ENCODE data around the gene ZNF107.
"Not testable (repeated sequence)": the region's sequence is repeated elsewhere in the genome, so short reads cannot be mapped to it uniquely, and the experiment has no call there.

Gene ZNF107

DNA sequence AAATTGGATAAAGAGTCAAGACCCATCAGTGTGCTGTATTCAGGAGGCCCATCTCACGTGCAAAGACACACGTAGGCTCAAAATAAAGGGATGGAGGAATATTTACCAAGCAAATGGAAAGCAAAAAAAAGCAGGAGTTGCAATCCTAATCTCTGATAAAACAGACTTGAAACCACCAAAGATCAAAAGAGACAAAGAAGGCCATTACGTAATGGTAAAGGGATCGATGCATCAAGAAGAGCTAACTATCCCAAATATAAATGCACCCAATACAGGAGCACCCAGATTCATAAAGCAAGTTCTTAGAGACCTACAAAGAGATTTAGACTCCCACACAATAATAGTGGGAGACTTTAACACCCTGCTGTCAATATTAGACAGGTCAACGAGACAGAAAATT is 3.8 kb upstream of the ZNF107 start:
- H3K23ac ChIP-seq (ENCODE audit: low read length); H3K79me1 ChIP-seq (ENCODE audit: low read length); H3K56ac ChIP-seq (ENCODE audit: low read length); H2AK5ac ChIP-seq (ENCODE audit: low read length); H2BK5ac ChIP-seq (ENCODE audit: low read length); H3K18ac ChIP-seq (ENCODE audit: low read length); H4K5ac ChIP-seq (ENCODE audit: low read length); H3K4me1 ChIP-seq (ENCODE audit: control insufficient read depth, low read depth, low read length); H3K4me2 ChIP-seq (ENCODE audit: low read length); H3K4ac ChIP-seq (ENCODE audit: low read depth, low read length); H4K8ac ChIP-seq (ENCODE audit: low read depth, low read length); H3K27ac ChIP-seq (ENCODE audit: low read depth, low read length); H3K27me3 ChIP-seq (ENCODE audit: insufficient read depth, low read length, poor library complexity); DNase-seq; H3K36me3 ChIP-seq (ENCODE audit: control insufficient read depth, insufficient read depth, low read length); H3K4me3 ChIP-seq (ENCODE audit: low read length); H3K9ac ChIP-seq (ENCODE audit: low read length); H3K79me2 ChIP-seq (ENCODE audit: control insufficient read depth, insufficient read depth, low read length); H2BK15ac ChIP-seq (replicated peaks; ENCODE audit: low read depth); H2BK120ac ChIP-seq (ENCODE audit: low read depth, low read length): not testable (repeated sequence)
- WGBS (ENCODE audit: extremely low coverage, insufficient coverage, low lambda C conversion rate) = no CpG with 5 or more reads among the region's 5 CpGs

DNA sequence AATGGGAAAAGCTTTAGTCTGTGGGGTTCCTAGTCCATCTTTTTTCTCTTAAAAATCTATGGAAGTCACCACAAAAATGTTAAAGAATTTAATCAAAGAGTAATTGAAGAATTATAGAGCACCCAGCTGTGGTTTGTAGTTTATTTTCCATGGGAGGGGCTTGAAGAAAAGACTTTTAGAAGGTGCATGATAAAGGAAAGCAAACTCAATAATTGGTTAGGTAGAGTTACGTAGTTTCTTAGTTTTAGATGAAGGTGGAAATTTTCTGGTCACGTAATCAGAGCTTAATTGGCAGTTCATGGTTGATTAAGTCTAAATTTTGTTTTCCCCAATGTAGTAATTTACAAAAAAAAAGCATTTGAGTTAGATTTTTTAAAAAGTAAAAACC is 724 bp downstream of the ZNF107 start:
- no peak overlapping the region for H3K23ac ChIP-seq (ENCODE audit: low read length)

DNA sequence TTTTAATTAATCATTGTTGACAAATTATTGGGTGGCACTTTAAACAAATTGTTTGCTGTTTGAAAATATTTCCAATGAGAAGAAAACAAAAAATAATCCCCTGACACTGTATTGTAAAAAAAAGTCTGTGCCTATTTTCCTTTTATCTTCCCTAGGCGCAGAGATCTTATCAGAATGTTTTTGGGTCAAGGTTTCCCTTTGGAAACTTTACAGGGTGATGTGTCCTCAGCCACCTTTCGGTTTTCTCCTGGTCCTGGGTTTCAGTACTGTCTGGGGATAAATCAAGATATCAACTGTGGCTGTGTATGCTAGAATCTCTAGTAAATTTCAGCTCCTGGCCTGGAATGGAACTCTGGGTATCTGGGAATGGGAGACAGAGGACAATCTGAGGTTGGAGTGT is 1.4 kb downstream of the ZNF107 start:
- H4K8ac ChIP-seq (ENCODE audit: low read depth, low read length) = no peak overlapping the region
- H4K5ac ChIP-seq (ENCODE audit: low read length) = no peak overlapping the region
- no CpG with 5 or more reads among the region's 2 CpGs for WGBS (ENCODE audit: extremely low coverage, insufficient coverage, low lambda C conversion rate)
- no peak overlapping the region for H2AK5ac ChIP-seq (ENCODE audit: low read length)
- DNase-seq = peak; percentile 4
- no peak overlapping the region for H3K23ac ChIP-seq (ENCODE audit: low read length)
- H3K4ac ChIP-seq (ENCODE audit: low read depth, low read length) = no peak overlapping the region
- H3K27ac ChIP-seq (ENCODE audit: low read depth, low read length) = no peak overlapping the region
- peaks cover 5% of the 10 kb centered on the region for H3K79me1 ChIP-seq (ENCODE audit: low read length)
- H3K4me2 ChIP-seq (ENCODE audit: low read length) = no peak overlapping the region
- H3K36me3 ChIP-seq (ENCODE audit: control insufficient read depth, insufficient read depth, low read length) = no peaks in the 10 kb centered on the region
- H2BK5ac ChIP-seq (ENCODE audit: low read length) = no peak overlapping the region
- peaks cover 20% of the 10 kb centered on the region for H3K79me2 ChIP-seq (ENCODE audit: control insufficient read depth, insufficient read depth, low read length)
- peaks cover 2% of the 10 kb centered on the region for H3K4me1 ChIP-seq (ENCODE audit: control insufficient read depth, low read depth, low read length)
- H3K4me3 ChIP-seq (ENCODE audit: low read length) = no peak overlapping the region
- H2BK15ac ChIP-seq (replicated peaks; ENCODE audit: low read depth) = no peak overlapping the region
- no peak overlapping the region for H2BK120ac ChIP-seq (ENCODE audit: low read depth, low read length)
- no peak overlapping the region for H3K18ac ChIP-seq (ENCODE audit: low read length)
- no peaks in the 10 kb centered on the region for H3K27me3 ChIP-seq (ENCODE audit: insufficient read depth, low read length, poor library complexity)
- H3K56ac ChIP-seq (ENCODE audit: low read length) = no peak overlapping the region
- H3K9ac ChIP-seq (ENCODE audit: low read length) = no peak overlapping the region

More for the DNA sequence above, 724 bp downstream of the ZNF107 start:
- Histone ChIP-seq H3K27ac (ENCODE audit: low read depth, low read length) (no peak overlapping the region), H3K4me3 (ENCODE audit: low read length) (peak overlapping the region; percentile 85), H3K27me3 (ENCODE audit: insufficient read depth, low read length, poor library complexity) (no peaks in the 10 kb centered on the region), H3K79me2 (ENCODE audit: control insufficient read depth, insufficient read depth, low read length) (peaks cover 20% of the 10 kb centered on the region), H3K4ac (ENCODE audit: low read depth, low read length) (no peak overlapping the region), H3K9ac (ENCODE audit: low read length) (peak overlapping the region; percentile 94), H3K4me2 (ENCODE audit: low read length) (peak overlapping the region; percentile 56), H4K8ac (ENCODE audit: low read depth, low read length) (no peak overlapping the region), H3K18ac (ENCODE audit: low read length) (peak overlapping the region; percentile 4), H4K5ac (ENCODE audit: low read length) (no peak overlapping the region), H3K56ac (ENCODE audit: low read length) (peak overlapping the region; percentile 92), H2BK120ac (ENCODE audit: low read depth, low read length) (no peak overlapping the region), H3K4me1 (ENCODE audit: control insufficient read depth, low read depth, low read length) (peaks cover 2% of the 10 kb centered on the region), H2BK5ac (ENCODE audit: low read length) (no peak overlapping the region), H3K79me1 (ENCODE audit: low read length) (peaks cover 5% of the 10 kb centered on the region), H2AK5ac (ENCODE audit: low read length) (no peak overlapping the region), H3K36me3 (ENCODE audit: control insufficient read depth, insufficient read depth, low read length) (no peaks in the 10 kb centered on the region), H2BK15ac (replicated peaks; ENCODE audit: low read depth) (no peak overlapping the region)
- no CpG with 5 or more reads among the region's 2 CpGs for WGBS (ENCODE audit: extremely low coverage, insufficient coverage, low lambda C conversion rate)
- no peak for DNase-seq

DNA sequence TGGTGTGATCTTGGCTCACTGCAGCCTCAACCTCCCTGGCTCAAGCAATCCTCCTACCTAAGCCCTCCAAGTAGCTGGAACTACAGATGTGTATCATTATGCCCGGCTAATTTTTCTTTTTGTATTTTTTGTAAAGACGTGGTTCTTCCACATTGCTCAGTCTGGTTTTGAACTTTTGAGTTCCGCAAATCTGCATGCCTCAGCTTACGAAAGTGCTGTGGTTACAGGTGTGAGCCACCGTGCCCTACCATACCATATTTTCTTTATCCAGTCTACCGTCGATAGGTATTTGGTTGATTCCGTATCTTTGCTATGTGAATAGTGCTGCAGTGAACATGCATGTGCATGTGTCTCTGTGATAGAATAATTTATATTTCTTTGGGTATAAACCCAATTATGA is 6.5 kb downstream of the ZNF107 start:
- H3K36me3 ChIP-seq (ENCODE audit: control insufficient read depth, insufficient read depth, low read length) = no peaks in the 10 kb centered on the region
- WGBS (ENCODE audit: extremely low coverage, insufficient coverage, low lambda C conversion rate) = no CpG with 5 or more reads among the region's 8 CpGs
- H3K27ac ChIP-seq (ENCODE audit: low read depth, low read length) = no peak overlapping the region
- peaks cover 8% of the 10 kb centered on the region for H3K79me1 ChIP-seq (ENCODE audit: low read length)
- H3K79me2 ChIP-seq (ENCODE audit: control insufficient read depth, insufficient read depth, low read length) = peaks cover 36% of the 10 kb centered on the region
- no peak overlapping the region for H3K4ac ChIP-seq (ENCODE audit: low read depth, low read length)
- no peak overlapping the region for H3K18ac ChIP-seq (ENCODE audit: low read length)
- H2AK5ac ChIP-seq (ENCODE audit: low read length) = no peak overlapping the region
- no peak overlapping the region for H2BK120ac ChIP-seq (ENCODE audit: low read depth, low read length)
- no peak overlapping the region for H3K9ac ChIP-seq (ENCODE audit: low read length)
- H3K23ac ChIP-seq (ENCODE audit: low read length) = no peak overlapping the region
- no peak overlapping the region for H2BK15ac ChIP-seq (replicated peaks; ENCODE audit: low read depth)
- peaks cover 2% of the 10 kb centered on the region for H3K4me1 ChIP-seq (ENCODE audit: control insufficient read depth, low read depth, low read length)
- H4K5ac ChIP-seq (ENCODE audit: low read length) = no peak overlapping the region
- no peak overlapping the region for H3K4me3 ChIP-seq (ENCODE audit: low read length)
- H3K56ac ChIP-seq (ENCODE audit: low read length) = no peak overlapping the region
- H3K4me2 ChIP-seq (ENCODE audit: low read length) = no peak overlapping the region
- H2BK5ac ChIP-seq (ENCODE audit: low read length) = no peak overlapping the region
- no peaks in the 10 kb centered on the region for H3K27me3 ChIP-seq (ENCODE audit: insufficient read depth, low read length, poor library complexity)
- no peak for DNase-seq
- H4K8ac ChIP-seq (ENCODE audit: low read depth, low read length) = no peak overlapping the region

DNA sequence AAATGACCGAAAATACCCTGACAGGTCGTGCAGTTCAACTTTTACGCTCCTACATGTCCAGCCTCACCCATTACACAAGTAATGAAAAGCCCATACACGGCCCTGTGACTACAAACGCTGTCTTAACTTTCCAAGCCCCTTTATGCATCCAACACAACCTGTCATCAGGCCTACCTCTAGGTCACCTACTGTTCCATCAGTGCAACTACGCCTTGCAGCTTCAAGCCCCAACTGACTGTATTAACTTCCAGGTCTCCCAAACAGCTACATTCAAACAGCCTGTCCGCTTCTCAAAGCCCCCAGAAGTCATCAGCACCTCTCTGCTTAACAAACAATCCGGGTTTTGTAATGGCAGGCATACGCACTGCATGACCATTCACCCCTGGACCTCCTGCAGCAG is 19.2 kb downstream of the ZNF107 start:
- H2AK5ac ChIP-seq (ENCODE audit: low read length) = no peak overlapping the region
- H3K27me3 ChIP-seq (ENCODE audit: insufficient read depth, low read length, poor library complexity) = no peaks in the 10 kb centered on the region
- H3K27ac ChIP-seq (ENCODE audit: low read depth, low read length) = no peak overlapping the region
- H4K5ac ChIP-seq (ENCODE audit: low read length) = no peak overlapping the region
- H3K36me3 ChIP-seq (ENCODE audit: control insufficient read depth, insufficient read depth, low read length) = peaks cover 4% of the 10 kb centered on the region
- no peak overlapping the region for H3K4me2 ChIP-seq (ENCODE audit: low read length)
- no CpG with 5 or more reads among the region's 9 CpGs for WGBS (ENCODE audit: extremely low coverage, insufficient coverage, low lambda C conversion rate)
- no peak overlapping the region for H3K56ac ChIP-seq (ENCODE audit: low read length)
- no peak overlapping the region for H3K4me3 ChIP-seq (ENCODE audit: low read length)
- H4K8ac ChIP-seq (ENCODE audit: low read depth, low read length) = no peak overlapping the region
- H3K4ac ChIP-seq (ENCODE audit: low read depth, low read length) = no peak overlapping the region
- H2BK120ac ChIP-seq (ENCODE audit: low read depth, low read length) = no peak overlapping the region
- no peaks in the 10 kb centered on the region for H3K79me2 ChIP-seq (ENCODE audit: control insufficient read depth, insufficient read depth, low read length)
- H3K23ac ChIP-seq (ENCODE audit: low read length) = no peak overlapping the region
- no peak overlapping the region for H2BK15ac ChIP-seq (replicated peaks; ENCODE audit: low read depth)
- DNase-seq = peak; percentile 7
- H3K4me1 ChIP-seq (ENCODE audit: control insufficient read depth, low read depth, low read length) = no peaks in the 10 kb centered on the region
- peaks cover 9% of the 10 kb centered on the region for H3K79me1 ChIP-seq (ENCODE audit: low read length)
- H3K9ac ChIP-seq (ENCODE audit: low read length) = no peak overlapping the region
- H3K18ac ChIP-seq (ENCODE audit: low read length) = no peak overlapping the region
- H2BK5ac ChIP-seq (ENCODE audit: low read length) = no peak overlapping the region

DNA sequence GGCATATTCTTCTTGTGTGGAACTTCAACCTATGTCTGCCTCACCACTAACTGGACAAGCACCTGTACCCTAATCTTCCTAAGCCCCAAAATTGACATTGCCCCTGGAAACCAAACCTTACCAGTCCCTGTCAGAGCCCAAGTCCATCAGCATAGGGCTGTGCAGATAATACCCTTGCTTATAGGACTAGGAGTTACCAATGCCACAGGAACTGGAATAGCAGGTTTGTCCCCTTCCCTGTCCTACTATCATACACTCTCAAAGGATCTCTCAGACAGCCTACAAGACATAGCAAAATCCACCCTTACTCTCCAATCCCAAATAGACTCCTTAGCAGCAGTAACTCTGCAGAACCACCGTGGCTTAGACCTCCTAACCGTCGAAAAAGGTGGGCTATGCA is 19.8 kb downstream of the ZNF107 start:
- no peak overlapping the region for H2BK120ac ChIP-seq (ENCODE audit: low read depth, low read length)
- H2BK15ac ChIP-seq (replicated peaks; ENCODE audit: low read depth) = no peak overlapping the region
- H3K4me1 ChIP-seq (ENCODE audit: control insufficient read depth, low read depth, low read length) = no peaks in the 10 kb centered on the region
- H3K27ac ChIP-seq (ENCODE audit: low read depth, low read length) = no peak overlapping the region
- no peak overlapping the region for H3K23ac ChIP-seq (ENCODE audit: low read length)
- H4K5ac ChIP-seq (ENCODE audit: low read length) = no peak overlapping the region
- H3K79me2 ChIP-seq (ENCODE audit: control insufficient read depth, insufficient read depth, low read length) = no peaks in the 10 kb centered on the region
- no peak overlapping the region for H3K18ac ChIP-seq (ENCODE audit: low read length)
- H3K27me3 ChIP-seq (ENCODE audit: insufficient read depth, low read length, poor library complexity) = no peaks in the 10 kb centered on the region
- no peak overlapping the region for H3K4me2 ChIP-seq (ENCODE audit: low read length)
- peaks cover 7% of the 10 kb centered on the region for H3K79me1 ChIP-seq (ENCODE audit: low read length)
- no peak overlapping the region for H4K8ac ChIP-seq (ENCODE audit: low read depth, low read length)
- no peak for DNase-seq
- WGBS (ENCODE audit: extremely low coverage, insufficient coverage, low lambda C conversion rate) = no CpG with 5 or more reads among the region's 3 CpGs
- no peak overlapping the region for H3K9ac ChIP-seq (ENCODE audit: low read length)
- H2BK5ac ChIP-seq (ENCODE audit: low read length) = no peak overlapping the region
- H2AK5ac ChIP-seq (ENCODE audit: low read length) = no peak overlapping the region
- H3K56ac ChIP-seq (ENCODE audit: low read length) = no peak overlapping the region
- no peak overlapping the region for H3K4me3 ChIP-seq (ENCODE audit: low read length)
- no peak overlapping the region for H3K4ac ChIP-seq (ENCODE audit: low read depth, low read length)
- H3K36me3 ChIP-seq (ENCODE audit: control insufficient read depth, insufficient read depth, low read length) = peaks cover 4% of the 10 kb centered on the region

Data from mesendoderm (in vitro differentiated cells).